Endodermal cell (in vitro differentiated cells): Measurements from ENCODE around the gene MDC1. TPM values are rescaled to one million over a fixed set of nuclear protein-coding genes. Genes with fewer than 3 reads are reported as not detected.

Source experiments
- DNase-seq: peaks from one replicate; pipeline ENCODE4 v3.0.0-alpha.2; 2017
- H3K27ac ChIP-seq: 2 replicates; pipeline ENCODE4 v1.5.1; 2013; ENCODE audit warnings: mild to moderate bottlenecking, low read depth, low read length, moderate library complexity
- H3K27me3 ChIP-seq: 2 replicates; pipeline ENCODE4 v1.6.1; 2013; ENCODE audit warnings: mild to moderate bottlenecking, low read length, moderate library complexity; ENCODE audit not compliant: insufficient read depth, control insufficient read depth, poor library complexity, severe bottlenecking
- H3K36me3 ChIP-seq: 2 replicates; pipeline ENCODE4 v1.7.0; 2013; ENCODE audit warnings: mild to moderate bottlenecking, low read length, moderate library complexity; ENCODE audit not compliant: control insufficient read depth, insufficient read depth
- H3K4me1 ChIP-seq: one replicate; pipeline ENCODE4 v1.7.0; 2013; ENCODE audit warnings: low read length; ENCODE audit not compliant: control insufficient read depth, insufficient read depth
- H3K4me3 ChIP-seq: 2 replicates; pipeline ENCODE4 v1.5.1; 2013; ENCODE audit warnings: mild to moderate bottlenecking, low read length, moderate library complexity
- H3K9ac ChIP-seq: 2 replicates; pipeline ENCODE4 v1.6.1; 2013; ENCODE audit warnings: mild to moderate bottlenecking, low read length, moderate library complexity; ENCODE audit not compliant: poor library complexity, severe bottlenecking; ENCODE audit errors: extremely low read depth
- H3K9me3 ChIP-seq: 2 replicates; pipeline ENCODE4 v1.6.1; 2013; ENCODE audit warnings: mild to moderate bottlenecking, low read length, moderate library complexity; ENCODE audit not compliant: control insufficient read depth
- H3K27ac Mint-ChIP-seq: 2 replicates; pipeline ENCODE4 v1.8.0; 2020; ENCODE audit warnings: mixed read lengths
- H3K27me3 Mint-ChIP-seq: 2 replicates; pipeline ENCODE4 v1.8.0; 2021; ENCODE audit warnings: mild to moderate bottlenecking, mixed read lengths; ENCODE audit not compliant: insufficient read depth
- H3K36me3 Mint-ChIP-seq: 2 replicates; pipeline ENCODE4 v1.8.0; 2020; ENCODE audit warnings: low read depth, mixed read lengths
- H3K4me1 Mint-ChIP-seq: 2 replicates; pipeline ENCODE4 v1.8.0; 2020; ENCODE audit warnings: mixed read lengths
- H3K4me3 Mint-ChIP-seq: 2 replicates; pipeline ENCODE4 v1.8.0; 2020; ENCODE audit warnings: mild to moderate bottlenecking, moderate library complexity, mixed read lengths
- H3K9me3 Mint-ChIP-seq: 2 replicates; pipeline ENCODE4 v1.8.0; 2020; ENCODE audit warnings: mild to moderate bottlenecking, mixed read lengths
- CTCF ChIP-seq: fragments of 200-600 bp; sonication (generic); conservative IDR thresholded peaks from 2 replicates; pipeline ENCODE4 v1.5.0; 2021; ENCODE audit warnings: antibody characterized with exemption, mild to moderate bottlenecking
- WGBS, 2 experiments: methylation state at CpG; one replicate each; pipeline versions ENCODE4 v1.1.5 to v1.1.7; 2013; ENCODE audit warnings: missing lambda C conversion rate in 2 of 2, mixed read lengths in 1 of 2; ENCODE audit not compliant: insufficient coverage in 1 of 2, insufficient read length in 1 of 2; 5-methylcytosine and 5-hydroxymethylcytosine counted together
- total RNA-seq, 2 donors: library from RNA; stranded (reverse); fragmentation: NEBNext Ultra II Directional in 1 of 2; extraction: Animal tissue kit (Norgen Biotek cat#: 25700) in 1 of 2; gene quantifications; 2 replicates in 1 of 2; 3 replicates in 1 of 2; pipeline ENCODE4 v1.2.1, GENCODE V29; 2021

MDC1 gene
- total RNA-seq, 2 donors from 2014 or later = 79.0 to 95.1 TPM

DNA sequence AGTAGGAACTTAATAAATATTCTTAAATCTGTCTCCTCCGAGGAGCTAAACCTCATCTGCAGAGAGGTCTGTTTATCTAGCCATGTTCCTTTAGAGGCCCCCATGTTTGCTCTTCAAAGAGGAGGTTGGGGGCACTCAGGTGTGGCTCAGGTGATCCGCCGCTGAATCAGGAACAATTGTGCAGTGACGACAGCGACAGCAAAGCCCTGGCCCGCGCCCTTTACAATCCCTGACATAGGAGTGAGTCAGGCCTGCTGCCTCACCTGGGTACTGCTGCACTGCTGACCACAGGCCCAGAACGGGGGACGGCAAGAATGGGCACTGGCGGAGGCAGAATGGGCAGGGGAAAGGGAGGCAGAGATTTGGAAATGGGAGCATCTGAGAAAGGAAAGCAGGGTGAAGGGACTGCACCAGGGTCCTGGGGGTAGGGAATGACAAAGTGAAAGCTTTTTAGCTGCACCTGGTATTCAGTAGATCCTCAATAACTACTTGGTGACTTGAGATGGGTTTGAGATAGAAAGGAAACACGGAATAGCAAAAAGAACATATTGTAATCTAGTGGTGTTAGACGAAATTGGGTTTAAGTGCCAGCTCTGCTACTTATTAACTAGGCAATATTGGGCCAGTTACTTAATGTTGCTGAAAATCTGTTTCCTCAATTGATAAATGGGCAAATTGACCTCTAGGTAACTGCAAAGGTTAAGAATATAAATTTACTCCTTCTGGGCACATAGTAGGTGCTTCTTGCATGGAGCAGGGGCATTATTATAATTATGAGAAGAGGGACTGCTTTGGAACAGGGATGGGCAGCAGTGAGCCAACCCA is 32.7 kb upstream of the MDC1 start:
- no peak for DNase-seq
- H3K27me3 Mint-ChIP-seq = no peaks in the 10 kb centered on the region
- Histone ChIP-seq H3K4me3 (no peak overlapping the region), H3K27me3 (no peaks in the 10 kb centered on the region), H3K9ac (no peak overlapping the region), H3K27ac (no peak overlapping the region), H3K4me1 (peaks cover 5% of the 10 kb centered on the region), H3K9me3 (no peaks in the 10 kb centered on the region), H3K36me3 (no peaks in the 10 kb centered on the region)
- H3K36me3 Mint-ChIP-seq = no peaks in the 10 kb centered on the region
- WGBS, 2 experiments = 89 to 92% methylated on average over 7 to 12 of the region's 12 CpGs
- TF ChIP-seq CTCF = no peak
- H3K9me3 Mint-ChIP-seq = no peaks in the 10 kb centered on the region
- no peak overlapping the region for H3K27ac Mint-ChIP-seq
- H3K4me1 Mint-ChIP-seq = peaks cover 37% of the 10 kb centered on the region
- no peak overlapping the region for H3K4me3 Mint-ChIP-seq

- H3K4me1 Mint-ChIP-seq = peaks cover 37% of the 10 kb centered on the region
- H3K27ac ChIP-seq = no peak overlapping the region
- DNase-seq = no peak
- H3K27me3 Mint-ChIP-seq = no peaks in the 10 kb centered on the region
- H3K27me3 ChIP-seq = no peaks in the 10 kb centered on the region
- no peak overlapping the region for H3K4me3 ChIP-seq
- H3K9me3 ChIP-seq = no peaks in the 10 kb centered on the region
- no peak overlapping the region for H3K4me3 Mint-ChIP-seq
- WGBS, 2 experiments = 86 to 88% methylated on average over 5 to 8 of the region's 8 CpGs
- H3K9me3 Mint-ChIP-seq = no peaks in the 10 kb centered on the region
- H3K27ac Mint-ChIP-seq = no peak overlapping the region
- H3K36me3 Mint-ChIP-seq = peaks cover under 1% of the 10 kb centered on the region
- H3K36me3 ChIP-seq = peaks cover 2% of the 10 kb centered on the region
- no peak overlapping the region for H3K9ac ChIP-seq
- no peak for TF ChIP-seq CTCF
- peaks cover 5% of the 10 kb centered on the region for H3K4me1 ChIP-seq
These were observed 31.9 kb upstream of the MDC1 start for GRCh38 chr6:30748851-30749540.

DNA sequence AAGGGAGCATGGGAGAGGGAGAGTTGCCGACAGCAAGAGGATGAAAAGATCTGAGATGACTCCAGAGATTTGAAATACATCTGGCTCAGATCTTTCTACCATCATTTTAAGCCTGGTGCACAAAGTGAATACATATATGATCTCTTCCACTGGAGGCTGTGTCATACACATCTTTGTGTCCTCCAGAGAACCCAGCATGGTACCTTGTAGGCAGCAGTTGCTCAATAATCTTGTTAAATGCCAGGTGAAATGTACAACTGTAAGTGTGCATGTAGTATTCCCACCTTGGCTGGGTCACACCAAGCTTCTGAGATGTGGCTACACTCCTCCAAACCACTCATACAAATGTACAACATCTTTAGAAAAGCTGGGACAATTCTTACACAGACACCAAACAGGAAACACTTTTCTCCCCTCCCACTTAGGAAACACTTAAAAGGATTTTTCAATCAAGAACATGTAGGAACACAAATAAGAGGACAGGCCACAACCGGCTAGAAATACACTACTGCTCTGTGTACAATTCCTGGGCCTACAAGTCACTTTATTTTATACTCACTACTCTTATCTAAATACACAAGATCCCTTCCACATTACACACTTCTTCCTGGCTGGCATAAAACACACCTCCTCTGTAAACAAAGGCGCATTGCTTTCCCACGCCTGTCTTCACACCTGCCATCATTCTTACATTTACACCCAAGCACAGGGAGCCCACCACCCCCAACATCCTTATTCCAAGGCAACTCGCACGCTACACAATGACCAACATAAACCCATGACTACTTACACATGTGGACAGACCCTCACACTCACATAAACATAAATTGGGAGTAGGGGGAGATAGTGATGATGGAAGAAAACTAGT is 31.1 kb upstream of the MDC1 start:
- Mint-ChIP-seq H3K9me3 (no peaks in the 10 kb centered on the region), H3K27me3 (no peaks in the 10 kb centered on the region), H3K4me1 (peaks cover 37% of the 10 kb centered on the region), H3K27ac (peak overlapping the region; percentile 11), H3K4me3 (no peak overlapping the region), H3K36me3 (peaks cover 9% of the 10 kb centered on the region)
- Histone ChIP-seq H3K4me3 (no peak overlapping the region), H3K9ac (no peak overlapping the region), H3K27me3 (no peaks in the 10 kb centered on the region), H3K36me3 (peaks cover 11% of the 10 kb centered on the region), H3K9me3 (no peaks in the 10 kb centered on the region), H3K4me1 (peaks cover 5% of the 10 kb centered on the region), H3K27ac (no peak overlapping the region)
- WGBS, 2 experiments = 91 to 94% methylated on average over 1 to 4 of the region's 6 CpGs
- no peak for DNase-seq
- no peak for TF ChIP-seq CTCF
